PC-9 (cell line): ENCODE results near the gene DHCR7. TPM values are rescaled to one million over a fixed set of nuclear protein-coding genes. Genes with fewer than 3 reads are reported as not detected.

Experiments used
- BruUV-seq: library from RNA; stranded (reverse); fragments of 400-500 nt; replicated peaks from 2 replicates; lab custom pipeline; 2021; lab: Mats Ljungman, UMichigan
- CTCF ChIA-PET: fragments of 300-600 bp; sonication (Branson Sonifier 250); formaldehyde crosslinking; loops from one replicate; lab custom pipeline; 2022; ENCODE audit warnings: antibody characterized with exemption; lab: Charles Lee
- POLR2A ChIA-PET: fragments of 300-600 bp; sonication (Branson Sonifier 250); formaldehyde crosslinking; loops from one replicate; lab custom pipeline; 2022; ENCODE audit warnings: antibody characterized with exemption; ENCODE audit not compliant: unreplicated experiment; lab: Charles Lee
- DNase-seq, 2 experiments: peaks; one replicate each; pipeline versions ENCODE4 v3.0.0 to v3.0.0-alpha.2; 2015 to 2022; ENCODE audit warnings: mixed read lengths in 1 of 2
- H2AFZ ChIP-seq: fragments of 200-600 bp; sonication (generic); 2 replicates; pipeline ENCODE4 v1.8.1; 2017; ENCODE audit warnings: antibody characterized with exemption
- H3F3A ChIP-seq: fragments of 200-600 bp; sonication (generic); 2 replicates; pipeline ENCODE4 v1.8.1; 2017; ENCODE audit warnings: antibody characterized with exemption, mild to moderate bottlenecking, low read depth; ENCODE audit not compliant: insufficient read depth
- H3K27ac ChIP-seq: fragments of 200-600 bp; sonication (generic); 2 replicates; pipeline ENCODE4 v1.6.1; 2016; ENCODE audit warnings: mixed run types
- H3K27me3 ChIP-seq: fragments of 200-600 bp; sonication (generic); 2 replicates; pipeline ENCODE4 v1.6.1; 2016; ENCODE audit warnings: low read depth, mixed run types; ENCODE audit not compliant: insufficient read depth
- H3K36me3 ChIP-seq: fragments of 200-600 bp; sonication (generic); 2 replicates; pipeline ENCODE4 v1.6.1; 2016; ENCODE audit warnings: low read depth, mixed run types
- H3K4me1 ChIP-seq: fragments of 200-600 bp; sonication (generic); replicated peaks from 2 replicates; pipeline ENCODE4 v1.6.1; 2016; ENCODE audit warnings: mixed run types; ENCODE audit not compliant: insufficient read depth
- H3K4me2 ChIP-seq: fragments of 200-600 bp; sonication (generic); 2 replicates; pipeline ENCODE4 v1.6.1; 2017; ENCODE audit warnings: mixed run types
- H3K4me3 ChIP-seq: fragments of 200-600 bp; sonication (generic); 2 replicates; pipeline ENCODE4 v1.6.1; 2016; ENCODE audit warnings: mixed run types
- H3K79me2 ChIP-seq: fragments of 200-600 bp; sonication (generic); 2 replicates; pipeline ENCODE4 v1.6.1; 2017; ENCODE audit warnings: low read depth, mixed run types
- H3K9me2 ChIP-seq: fragments of 200-600 bp; sonication (generic); 2 replicates; pipeline ENCODE4 v1.8.1; 2017; ENCODE audit warnings: mild to moderate bottlenecking; ENCODE audit not compliant: insufficient read depth
- H3K9me3 ChIP-seq: fragments of 200-600 bp; sonication (generic); 2 replicates; pipeline ENCODE4 v1.8.1; 2016; ENCODE audit warnings: low read depth; ENCODE audit not compliant: insufficient read depth
- H4K20me1 ChIP-seq: fragments of 200-600 bp; sonication (generic); 2 replicates; pipeline ENCODE4 v1.8.1; 2017; ENCODE audit not compliant: insufficient read depth
- EZH2 ChIP-seq: fragments of 200-600 bp; sonication (generic); IDR thresholded peaks from 2 replicates; pipeline ENCODE4 v1.8.0; 2017; ENCODE audit warnings: antibody characterized with exemption, low read depth
- intact Hi-C: fragments of 100-400 bp; cut with micrococcal nuclease; formaldehyde crosslinking; loops from one replicate; pipeline ENCODE4 v1.10.0; 2022; ENCODE audit not compliant: unreplicated experiment
- total RNA-seq: library from RNA; stranded (reverse); gene quantifications from 2 replicates; pipeline ENCODE4 v1.2.3, GENCODE V29; 2021
- TF ChIP-seq, protein P1 (sequence below): fragments of 200-600 bp; sonication (generic); conservative IDR thresholded peaks from 2 replicates; pipeline ENCODE4 v1.6.1; 2017; ENCODE audit warnings: mixed run types, antibody characterized with exemption, mild to moderate bottlenecking, moderate library complexity

DHCR7 gene
- total RNA-seq, 1 experiment from 2014 or later: 311 TPM

DNA sequence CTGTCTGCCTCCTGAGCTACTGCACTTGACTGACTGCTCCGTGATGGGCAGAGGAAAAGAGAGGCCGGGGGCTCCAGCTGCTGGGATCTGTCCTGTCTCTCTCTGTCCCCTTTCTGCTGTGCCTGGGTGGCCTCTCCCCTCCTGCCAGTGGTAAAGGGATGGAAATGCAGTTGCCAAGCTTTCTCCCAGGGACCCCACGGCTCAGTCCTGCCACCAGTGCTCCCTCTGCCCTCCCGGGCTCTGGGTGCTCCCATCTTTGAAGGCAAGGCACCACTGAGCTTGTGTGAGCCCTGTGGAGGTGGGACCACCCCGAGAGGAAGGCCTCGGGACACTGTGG is 36.8 kb upstream of the DHCR7 start:
- ChIA-PET POLR2A (no interaction called here), CTCF (no interaction called here)
- H3F3A ChIP-seq: peaks cover 32% of the 10 kb centered on the region
- H4K20me1 ChIP-seq: no peaks in the 10 kb centered on the region
- no TSS peak for BruUV-seq
- H3K4me1 ChIP-seq: peaks cover 41% of the 10 kb centered on the region
- H3K9me2 ChIP-seq: no peaks in the 10 kb centered on the region
- H3K9me3 ChIP-seq: no peaks in the 10 kb centered on the region
- H3K79me2 ChIP-seq: no peaks in the 10 kb centered on the region
- no peak overlapping the region for H3K4me2 ChIP-seq
- intact Hi-C loops: no loop called here
- no peak overlapping the region for H3K27ac ChIP-seq
- no peaks in the 10 kb centered on the region for H3K27me3 ChIP-seq
- no peak overlapping the region for H3K4me3 ChIP-seq
- peaks cover 26% of the 10 kb centered on the region for H3K36me3 ChIP-seq
- no peak for DNase-seq
- TF ChIP-seq, protein P1, sequence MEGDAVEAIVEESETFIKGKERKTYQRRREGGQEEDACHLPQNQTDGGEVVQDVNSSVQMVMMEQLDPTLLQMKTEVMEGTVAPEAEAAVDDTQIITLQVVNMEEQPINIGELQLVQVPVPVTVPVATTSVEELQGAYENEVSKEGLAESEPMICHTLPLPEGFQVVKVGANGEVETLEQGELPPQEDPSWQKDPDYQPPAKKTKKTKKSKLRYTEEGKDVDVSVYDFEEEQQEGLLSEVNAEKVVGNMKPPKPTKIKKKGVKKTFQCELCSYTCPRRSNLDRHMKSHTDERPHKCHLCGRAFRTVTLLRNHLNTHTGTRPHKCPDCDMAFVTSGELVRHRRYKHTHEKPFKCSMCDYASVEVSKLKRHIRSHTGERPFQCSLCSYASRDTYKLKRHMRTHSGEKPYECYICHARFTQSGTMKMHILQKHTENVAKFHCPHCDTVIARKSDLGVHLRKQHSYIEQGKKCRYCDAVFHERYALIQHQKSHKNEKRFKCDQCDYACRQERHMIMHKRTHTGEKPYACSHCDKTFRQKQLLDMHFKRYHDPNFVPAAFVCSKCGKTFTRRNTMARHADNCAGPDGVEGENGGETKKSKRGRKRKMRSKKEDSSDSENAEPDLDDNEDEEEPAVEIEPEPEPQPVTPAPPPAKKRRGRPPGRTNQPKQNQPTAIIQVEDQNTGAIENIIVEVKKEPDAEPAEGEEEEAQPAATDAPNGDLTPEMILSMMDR: no peak
- TF ChIP-seq EZH2: no peak
- H2AFZ ChIP-seq: no peak overlapping the region

DNA sequence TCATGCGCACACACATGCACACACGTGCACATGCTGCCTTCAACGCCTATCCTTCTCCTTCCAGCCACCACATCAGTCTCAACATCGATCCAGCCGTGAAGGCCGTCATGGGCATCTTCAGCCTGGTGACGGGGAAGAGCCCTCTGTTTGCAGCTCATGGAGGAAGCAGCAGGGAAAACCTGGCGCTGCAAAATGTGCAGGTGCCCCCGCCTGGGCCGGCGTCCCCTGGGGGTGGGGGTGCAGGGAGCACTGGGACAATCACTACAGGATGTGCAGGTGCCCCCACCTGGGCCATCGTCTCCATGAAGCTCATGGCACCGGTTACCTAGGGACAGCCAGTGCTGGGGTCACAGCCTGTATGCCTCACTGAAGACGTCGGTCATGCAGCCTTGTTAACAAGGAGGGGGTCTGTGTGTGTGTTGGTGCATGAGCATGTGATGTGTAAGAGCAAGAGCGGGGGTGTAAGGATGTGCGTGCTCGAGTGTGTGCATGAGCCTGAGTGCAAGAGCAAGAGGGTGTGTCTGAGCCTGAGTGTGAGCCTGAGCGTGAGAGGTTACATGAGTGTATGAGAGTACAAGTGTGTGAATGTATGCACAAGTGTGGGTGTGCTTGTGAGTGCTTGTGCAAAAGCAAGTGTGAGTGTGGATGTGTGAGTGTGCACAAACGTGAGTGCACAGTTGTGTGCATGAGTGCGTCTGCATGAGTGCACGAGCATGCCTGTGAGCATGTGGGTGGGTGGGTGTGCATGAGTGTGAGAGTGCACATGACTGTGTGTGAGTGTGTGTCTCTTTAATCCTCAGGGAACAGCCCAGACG is 36.3 kb upstream of the DHCR7 start:
- no peaks in the 10 kb centered on the region for H3K9me3 ChIP-seq
- H3K4me1 ChIP-seq: peaks cover 41% of the 10 kb centered on the region
- H3K9me2 ChIP-seq: no peaks in the 10 kb centered on the region
- H3K4me2 ChIP-seq: no peak overlapping the region
- no peak overlapping the region for H3K4me3 ChIP-seq
- TF ChIP-seq, protein P1: no peak
- TF ChIP-seq EZH2: no peak
- no peak overlapping the region for H3K27ac ChIP-seq
- BruUV-seq: no TSS peak
- ChIA-PET POLR2A (no interaction called here), CTCF (no interaction called here)
- DNase-seq: no peak
- no peaks in the 10 kb centered on the region for H4K20me1 ChIP-seq
- H3K36me3 ChIP-seq: peaks cover 31% of the 10 kb centered on the region
- H2AFZ ChIP-seq: no peak overlapping the region
- peaks cover 34% of the 10 kb centered on the region for H3F3A ChIP-seq
- no peaks in the 10 kb centered on the region for H3K27me3 ChIP-seq
- intact Hi-C loops: no loop called here
- H3K79me2 ChIP-seq: no peaks in the 10 kb centered on the region

- H3K27me3 ChIP-seq: no peaks in the 10 kb centered on the region
- H3F3A ChIP-seq: peaks cover 34% of the 10 kb centered on the region
- H3K79me2 ChIP-seq: no peaks in the 10 kb centered on the region
- no peak overlapping the region for H3K27ac ChIP-seq
- no peak overlapping the region for H3K4me3 ChIP-seq
- no TSS peak for BruUV-seq
- no peaks in the 10 kb centered on the region for H3K9me3 ChIP-seq
- TF ChIP-seq EZH2: no peak
- TF ChIP-seq, protein P1: no peak
- CTCF ChIA-PET: no interaction called here
- H3K4me2 ChIP-seq: no peak overlapping the region
- H4K20me1 ChIP-seq: no peaks in the 10 kb centered on the region
- POLR2A ChIA-PET: no interaction called here
- H2AFZ ChIP-seq: no peak overlapping the region
- H3K36me3 ChIP-seq: peaks cover 33% of the 10 kb centered on the region
- no peak for DNase-seq
- H3K4me1 ChIP-seq: peaks cover 36% of the 10 kb centered on the region
- intact Hi-C loops: no loop called here
- no peaks in the 10 kb centered on the region for H3K9me2 ChIP-seq
These were observed 35.5 kb upstream of the DHCR7 start for GRCh38 chr11:71483692-71484091.
